ENCODE results near the gene TOX3.

- TF ChIP-seq CTCF (conservative IDR thresholded peaks at IDR 0.05), result no peak
- no peak for TF ChIP-seq ZFX (IDR thresholded peaks at IDR 0.05)
Measured at GRCh38 chr16:52474679-52475078, 72.3 kb downstream of the TOX3 start.

Measured in C4-2B (cell line).